ENCODE measurements around the gene ATP2C2.

The ATP2C2 gene

DNA sequence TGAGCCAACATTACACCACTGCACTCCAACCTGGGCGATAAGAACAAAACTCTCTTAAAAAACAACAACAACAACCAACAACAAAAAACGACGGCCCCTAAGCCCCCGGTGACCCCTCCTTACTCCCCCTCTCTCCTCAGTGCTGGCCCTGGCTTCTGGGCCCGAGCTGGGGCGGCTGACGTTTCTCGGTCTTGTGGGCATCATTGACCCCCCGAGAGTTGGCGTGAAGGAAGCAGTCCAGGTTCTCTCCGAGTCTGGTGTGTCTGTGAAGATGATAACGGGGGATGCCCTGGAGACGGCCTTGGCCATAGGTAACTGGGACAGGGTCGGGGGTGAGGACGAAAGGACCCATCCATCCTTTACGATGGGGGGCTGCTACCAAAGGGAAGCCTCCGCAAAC lies 83.4 kb downstream of the ATP2C2 start:
- DNase-seq (ENCODE audit: low spot score) = no peak

DNA sequence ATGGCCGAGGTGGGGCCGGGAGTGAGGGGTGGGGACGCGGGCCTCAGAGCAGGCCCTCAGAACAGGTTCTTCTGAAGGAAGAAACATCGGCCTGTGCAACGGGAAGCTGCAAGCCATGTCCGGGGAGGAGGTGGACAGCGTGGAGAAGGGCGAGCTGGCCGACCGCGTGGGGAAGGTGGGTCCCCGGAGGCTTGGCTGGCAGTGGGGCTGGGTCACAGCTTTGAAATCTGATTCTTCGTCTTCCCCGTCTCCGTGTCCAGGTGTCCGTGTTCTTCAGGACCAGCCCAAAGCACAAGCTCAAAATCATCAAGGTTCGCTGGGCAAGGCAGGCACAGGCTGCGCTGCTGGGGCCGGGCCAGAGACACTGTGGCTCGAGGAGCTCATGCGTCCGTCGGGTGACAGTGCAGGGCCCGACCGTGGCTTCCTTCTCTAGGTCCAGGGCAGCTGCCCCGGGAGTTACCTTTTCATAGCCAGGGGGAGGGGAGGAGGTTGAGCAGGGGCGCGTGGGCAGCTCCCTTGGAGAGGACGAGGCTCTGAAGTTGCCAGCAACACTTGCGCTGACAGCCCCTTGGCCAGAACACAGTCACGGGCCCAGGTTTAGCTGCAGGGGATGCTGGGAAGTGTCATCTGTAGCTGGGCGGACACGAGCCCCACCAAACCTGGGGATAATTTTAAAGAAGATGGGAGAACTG lies 84.9 kb downstream of the ATP2C2 start:
- DNase-seq (ENCODE audit: low spot score) = no peak

DNA sequence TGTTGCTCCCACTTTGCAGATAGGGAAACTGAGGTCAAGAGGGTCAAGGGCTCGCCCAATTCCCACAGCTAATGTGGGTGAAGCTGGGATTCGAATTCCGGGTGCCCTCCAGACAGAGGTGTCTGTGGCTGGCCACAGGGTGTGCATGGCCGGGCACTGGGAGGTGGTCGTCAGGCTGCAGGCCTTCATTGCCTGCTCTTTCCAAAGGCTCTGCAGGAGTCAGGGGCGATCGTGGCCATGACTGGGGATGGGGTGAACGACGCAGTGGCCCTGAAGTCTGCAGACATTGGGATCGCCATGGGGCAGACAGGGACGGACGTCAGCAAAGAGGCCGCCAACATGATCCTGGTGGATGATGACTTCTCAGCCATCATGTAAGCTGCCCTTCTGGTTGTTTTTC lies 86.3 kb downstream of the ATP2C2 start:
- no peak for DNase-seq (ENCODE audit: low spot score)

DNA sequence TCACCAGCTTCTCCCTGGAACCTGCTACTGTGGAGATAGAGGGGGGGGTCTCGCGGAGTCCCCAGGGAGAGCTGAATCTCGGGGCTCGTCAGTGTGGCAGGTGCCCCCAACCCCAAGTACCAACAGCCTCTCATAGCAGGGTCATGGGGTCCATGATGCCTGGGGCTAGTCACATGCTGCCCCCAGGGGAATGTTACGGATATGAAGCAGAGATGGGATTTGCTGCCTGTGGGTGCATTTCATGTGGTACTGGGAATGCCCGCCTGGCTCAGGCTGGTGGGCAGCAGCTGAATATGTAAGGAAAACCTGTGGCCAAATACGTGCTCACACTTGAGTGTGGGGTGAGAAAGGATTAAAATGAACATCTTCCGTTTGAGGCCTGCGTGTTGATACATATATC lies 86.7 kb downstream of the ATP2C2 start:
- DNase-seq (ENCODE audit: low spot score) = no peak

DNA sequence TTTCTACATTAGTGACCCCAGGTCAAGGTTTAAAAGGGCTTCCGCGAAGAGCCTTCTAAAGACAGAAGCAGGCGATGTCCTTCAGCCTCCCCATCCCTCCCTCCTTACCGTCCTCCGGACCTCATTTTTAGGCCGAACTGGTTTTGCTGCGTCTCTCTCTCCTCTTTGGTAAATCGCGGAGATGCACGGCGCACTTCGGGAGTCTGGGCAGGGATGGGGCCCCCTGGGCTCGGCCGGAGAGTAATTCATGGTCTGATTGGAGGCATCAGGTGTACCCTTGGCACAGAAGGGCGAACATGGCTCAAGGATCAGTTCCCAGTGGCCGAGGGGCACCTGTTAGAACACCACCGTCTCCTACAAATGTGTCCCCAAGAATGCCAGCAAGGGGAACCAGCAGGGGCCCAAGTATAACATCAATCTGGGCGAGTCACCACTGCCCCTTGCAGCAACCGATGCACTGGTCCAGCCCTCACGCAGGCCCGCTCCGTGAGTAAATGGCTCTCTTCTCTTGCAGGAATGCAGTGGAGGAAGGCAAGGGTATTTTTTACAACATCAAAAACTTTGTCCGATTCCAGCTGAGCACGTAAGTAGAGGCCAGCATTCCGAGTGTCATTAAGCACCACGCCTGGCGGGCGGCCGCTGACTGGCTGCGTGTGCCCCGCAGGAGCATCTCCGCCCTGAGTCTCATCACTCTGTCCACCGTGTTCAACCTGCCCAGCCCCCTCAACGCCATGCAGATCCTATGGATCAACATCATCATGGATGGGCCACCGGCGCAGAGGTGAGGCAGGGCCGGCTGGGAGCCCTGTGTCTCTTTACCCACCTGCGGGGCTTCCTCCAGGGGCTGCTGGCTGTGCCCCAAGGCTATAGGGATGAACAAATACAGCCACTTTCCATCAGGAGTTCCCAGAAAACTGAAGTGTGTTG lies 90.5 kb downstream of the ATP2C2 start:
- no peak for DNase-seq (ENCODE audit: low spot score)

DNA sequence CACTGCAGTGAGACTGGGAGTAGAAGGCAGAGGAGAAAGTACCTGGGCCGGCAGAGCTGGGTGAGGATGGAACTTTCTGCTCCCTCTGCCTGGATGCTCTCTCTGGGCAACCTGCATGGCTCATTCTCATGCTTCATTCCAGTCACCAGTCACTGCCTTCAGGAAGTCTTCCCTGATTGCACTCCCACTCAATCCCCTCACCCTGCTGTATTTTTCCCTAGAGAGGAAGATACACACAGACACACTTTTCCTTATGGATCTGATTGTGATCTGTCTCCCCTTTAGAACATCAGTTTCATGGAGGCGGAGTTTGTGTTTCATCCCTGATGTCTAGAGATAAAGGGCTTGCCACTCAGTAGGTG lies 91.2 kb downstream of the ATP2C2 start:
- DNase-seq (ENCODE audit: low spot score) = no peak

DNA sequence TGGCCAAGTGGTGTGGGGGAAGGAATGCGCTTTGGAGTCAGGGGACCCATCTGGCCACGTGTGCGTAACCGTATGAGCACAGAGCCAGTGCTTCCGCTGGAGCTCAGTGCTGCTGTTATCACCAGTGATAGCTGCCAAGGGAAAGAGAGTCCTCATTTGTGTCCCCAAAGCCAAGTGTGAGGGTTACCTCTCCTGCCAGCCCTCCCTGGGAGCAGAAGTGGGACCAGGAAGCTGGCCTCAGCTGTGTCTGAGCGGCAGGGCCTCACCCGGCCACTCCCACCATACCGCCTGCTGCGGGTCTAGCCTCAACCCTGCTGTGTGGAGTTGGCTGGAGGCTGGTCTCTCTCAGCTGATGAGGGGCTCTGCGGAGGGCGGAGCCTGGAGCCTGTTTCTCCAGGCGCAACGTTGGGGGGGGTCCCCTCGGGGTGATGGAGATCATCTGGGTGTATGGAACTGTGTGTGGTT lies 91.6 kb downstream of the ATP2C2 start:
- no peak for DNase-seq (ENCODE audit: low spot score)

DNA sequence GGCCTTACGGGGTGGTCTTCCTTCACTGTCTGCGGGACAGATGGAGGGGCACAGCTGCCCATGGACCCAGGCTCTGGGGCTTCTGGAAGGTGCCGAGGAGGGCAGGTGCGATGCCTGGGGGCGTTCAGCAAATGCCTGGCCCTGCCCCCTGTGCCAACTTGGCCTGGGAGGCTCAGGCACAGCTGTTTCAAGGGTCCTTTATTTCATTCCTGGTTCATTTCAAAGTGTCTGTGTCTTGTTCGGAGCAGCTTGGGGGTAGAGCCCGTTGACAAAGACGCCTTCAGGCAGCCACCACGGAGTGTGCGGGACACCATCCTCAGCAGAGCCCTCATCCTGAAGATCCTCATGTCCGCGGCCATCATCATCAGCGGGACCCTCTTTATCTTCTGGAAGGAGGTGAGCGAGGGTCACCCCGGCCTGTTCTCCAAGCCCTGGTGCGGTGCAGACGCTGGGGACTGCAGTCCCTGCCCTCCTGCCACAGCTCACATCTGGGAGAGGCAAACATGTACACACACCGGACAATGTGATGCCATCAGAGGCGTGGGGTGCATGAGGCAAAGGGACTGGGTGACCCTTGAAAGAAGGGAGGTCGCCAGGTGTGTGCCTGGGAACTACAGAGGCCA lies 92.2 kb downstream of the ATP2C2 start:
- no peak for DNase-seq (ENCODE audit: low spot score)

DNA sequence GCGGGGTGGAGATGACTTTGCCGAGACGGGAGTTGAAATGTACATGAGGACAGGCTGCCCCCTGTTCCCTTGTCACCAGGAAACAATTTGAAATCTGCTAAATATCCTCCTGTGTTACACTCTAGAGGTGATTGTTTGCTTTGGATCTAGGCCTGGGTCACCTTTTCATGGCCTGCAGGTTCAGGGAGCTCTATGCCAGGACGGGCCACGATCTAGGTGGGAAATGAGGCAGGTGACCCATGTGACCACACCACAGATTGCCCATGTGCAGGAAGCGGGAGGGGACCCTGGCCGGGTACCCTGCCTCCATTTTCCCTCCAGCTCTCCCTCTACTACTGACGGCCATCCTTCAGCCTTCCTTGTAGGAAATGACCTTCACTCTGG lies 92.7 kb downstream of the ATP2C2 start:
- DNase-seq (ENCODE audit: low spot score) = no peak

DNA sequence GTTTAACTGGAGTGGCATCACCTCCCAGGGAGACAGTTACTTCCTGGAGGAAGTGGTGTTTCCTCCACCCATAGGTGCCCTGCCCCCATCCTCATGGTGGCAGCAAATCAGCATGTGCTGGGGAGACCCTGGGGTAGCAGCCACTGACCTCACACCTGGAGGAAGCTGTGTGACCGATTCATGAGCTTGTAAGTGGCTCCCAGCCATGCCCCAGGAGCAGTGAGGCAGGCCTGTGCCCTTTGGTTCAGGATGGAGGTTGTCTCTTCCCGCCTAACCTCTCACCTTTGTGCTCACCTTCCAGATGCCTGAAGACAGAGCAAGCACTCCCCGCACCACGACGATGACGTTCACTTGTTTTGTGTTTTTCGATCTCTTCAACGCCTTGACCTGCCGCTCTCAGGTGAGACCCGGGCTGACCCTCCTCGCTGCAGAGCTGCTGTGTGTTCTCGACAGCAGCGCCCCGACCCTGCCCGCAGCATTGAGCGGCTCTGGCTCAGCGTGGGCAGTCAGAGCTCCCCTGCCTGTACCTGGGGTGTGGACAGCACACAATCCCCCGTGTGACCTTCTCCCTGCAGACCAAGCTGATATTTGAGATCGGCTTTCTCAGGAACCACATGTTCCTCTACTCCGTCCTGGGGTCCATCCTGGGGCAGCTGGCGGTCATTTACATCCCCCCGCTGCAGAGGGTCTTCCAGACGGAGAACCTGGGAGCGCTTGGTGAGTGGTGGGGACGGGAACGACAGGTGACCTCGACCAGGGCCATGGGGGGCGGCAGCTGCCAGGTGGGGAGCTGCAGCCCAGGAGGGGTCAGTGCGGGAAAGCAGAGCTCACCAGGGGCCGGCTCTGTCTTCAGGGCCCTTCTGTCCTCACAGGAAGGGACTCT lies 93.3 kb downstream of the ATP2C2 start:
- DNase-seq (ENCODE audit: low spot score) = no peak

DNA sequence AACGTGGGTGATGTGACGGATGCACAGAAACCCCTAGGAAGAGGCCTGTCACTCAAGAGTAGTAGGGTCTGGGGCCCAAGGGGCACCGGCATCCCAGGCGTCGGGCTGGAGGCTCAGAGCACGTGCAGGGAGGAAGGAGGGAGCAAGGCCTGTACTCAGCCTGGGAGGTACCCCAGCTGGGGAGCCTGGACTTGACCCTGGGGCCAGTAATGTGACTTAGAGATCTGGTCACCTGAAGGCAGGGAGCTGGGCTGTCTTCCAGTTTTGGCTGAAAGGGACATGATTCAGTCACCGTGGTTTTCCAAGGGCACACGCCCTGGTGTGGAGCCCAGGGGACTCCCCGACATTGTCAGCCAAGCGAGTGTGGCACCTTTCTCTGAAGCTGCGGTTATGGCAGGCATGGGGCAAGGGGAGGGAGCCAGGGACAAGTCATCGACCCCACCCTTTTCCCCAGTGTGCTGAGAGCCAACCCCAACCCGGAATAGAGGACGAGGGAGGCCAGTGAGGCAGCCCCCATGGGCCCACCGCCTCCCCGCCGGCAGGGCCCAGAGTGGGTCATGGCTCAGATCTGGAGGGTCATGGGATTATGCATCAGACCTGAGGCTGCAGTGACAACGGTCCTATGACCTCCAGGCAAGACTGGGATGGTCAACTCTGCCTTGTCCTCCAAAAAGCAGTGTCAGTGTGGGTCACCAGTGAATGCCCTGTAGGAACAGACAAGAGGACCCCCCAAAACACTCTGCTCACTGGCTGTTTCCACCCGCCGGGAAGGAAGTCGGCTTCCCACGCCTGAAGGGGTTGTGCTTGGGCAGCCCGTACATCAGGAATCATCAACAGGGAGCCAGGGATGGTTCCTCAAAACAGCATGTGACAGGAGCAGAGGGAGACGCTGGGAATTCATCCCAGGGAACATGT lies 94.2 kb downstream of the ATP2C2 start:
- DNase-seq (ENCODE audit: low spot score) = no peak

DNA sequence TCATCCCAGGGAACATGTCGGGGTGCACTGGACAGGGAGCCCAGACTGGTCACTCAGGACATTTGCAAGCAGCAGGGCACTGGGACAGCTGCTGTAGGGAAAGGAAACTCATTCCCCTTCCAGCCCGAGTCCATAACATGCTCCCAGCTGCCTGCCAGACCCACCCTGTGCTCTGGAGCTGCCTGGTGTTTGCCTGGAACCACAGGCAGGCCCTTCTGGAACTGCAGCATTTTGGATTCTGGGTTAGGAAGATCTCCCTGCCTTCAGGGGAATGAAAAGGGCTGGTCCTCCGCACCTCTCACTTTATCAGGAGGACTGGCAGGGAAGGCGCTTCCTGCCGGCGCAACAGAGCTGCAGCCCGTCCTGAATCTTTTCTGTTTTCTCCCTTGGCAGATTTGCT lies 94.9 kb downstream of the ATP2C2 start:
- no peak for DNase-seq (ENCODE audit: low spot score)

DNA sequence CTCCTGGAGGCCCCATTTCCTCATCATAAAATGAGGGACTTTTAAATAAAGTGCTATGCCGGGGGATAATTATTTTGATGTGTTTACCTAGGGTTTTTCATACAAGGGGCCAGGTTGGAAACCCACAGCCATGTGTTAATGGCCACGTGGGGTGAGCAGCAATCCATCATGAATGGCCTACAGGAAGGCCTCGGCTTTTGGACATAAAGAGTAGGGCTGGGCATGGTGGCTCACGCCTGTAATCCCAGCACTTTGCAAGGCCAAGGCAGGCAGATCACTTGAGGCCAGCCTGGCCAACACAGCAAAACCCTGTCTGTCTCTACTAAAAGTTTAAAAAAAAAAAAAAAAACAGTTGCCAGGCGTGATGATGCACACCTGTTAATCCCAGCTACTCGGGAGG lies 95.8 kb downstream of the ATP2C2 start:
- DNase-seq (ENCODE audit: low spot score) = no peak

DNA sequence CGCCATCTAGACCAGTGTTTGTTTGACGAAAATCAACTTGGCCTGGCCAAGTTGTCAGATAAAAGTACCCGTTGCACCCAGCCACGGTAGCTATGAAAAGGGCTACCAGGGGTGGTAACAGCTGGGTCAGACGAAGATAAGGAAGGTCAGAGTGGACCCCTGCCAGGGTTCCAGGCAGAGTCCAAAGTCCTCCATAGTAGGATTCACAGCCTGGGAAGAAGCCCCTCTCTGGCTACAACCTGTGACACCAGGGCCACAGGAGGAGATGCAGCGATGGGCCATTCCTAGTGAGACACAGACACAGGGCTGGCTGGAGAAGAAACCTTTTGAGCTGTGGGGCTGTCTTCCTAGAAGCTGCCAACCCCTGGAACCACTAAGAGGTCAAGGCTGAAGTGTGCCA lies 96.8 kb downstream of the ATP2C2 start:
- no peak for DNase-seq (ENCODE audit: low spot score)

DNA sequence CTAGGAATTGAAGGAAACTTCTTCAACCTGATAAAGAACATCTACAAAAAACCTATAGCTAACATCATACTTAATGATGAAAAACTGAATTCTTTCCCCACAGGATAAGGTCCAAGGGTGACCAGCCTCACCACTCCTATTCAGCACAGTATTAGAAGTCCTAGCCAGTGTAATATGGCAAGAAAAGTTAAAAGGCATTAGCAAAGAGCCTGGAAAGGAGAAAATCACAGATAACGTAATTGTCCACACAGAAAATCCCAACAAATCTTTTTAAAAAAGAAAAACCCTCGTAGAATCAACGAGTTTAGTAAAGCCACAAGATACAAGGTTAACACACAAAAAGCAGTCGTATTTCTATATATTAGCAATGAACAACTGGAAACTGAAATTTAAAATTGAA lies 98.4 kb downstream of the ATP2C2 start:
- DNase-seq (ENCODE audit: low spot score) = no peak

DNA sequence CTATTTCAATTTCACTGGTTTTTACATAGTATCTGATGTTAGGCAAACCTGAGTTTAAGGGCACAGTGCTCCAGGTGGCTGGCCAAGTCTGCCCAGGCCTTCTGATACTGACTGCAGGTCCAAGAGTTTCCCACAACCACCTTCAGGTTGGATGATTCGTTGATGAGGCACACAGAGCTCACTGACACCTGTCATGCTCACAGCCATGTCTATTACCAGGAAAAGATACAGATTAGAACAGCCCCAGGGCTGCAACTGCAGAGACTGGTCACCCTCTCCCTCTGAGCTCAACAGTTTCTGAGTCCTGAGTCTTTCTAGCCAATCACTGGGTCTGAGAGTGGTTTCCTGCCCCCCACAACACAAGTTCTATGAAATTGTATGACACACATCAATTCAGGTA lies 98.9 kb downstream of the ATP2C2 start:
- DNase-seq (ENCODE audit: low spot score) = no peak

DNA sequence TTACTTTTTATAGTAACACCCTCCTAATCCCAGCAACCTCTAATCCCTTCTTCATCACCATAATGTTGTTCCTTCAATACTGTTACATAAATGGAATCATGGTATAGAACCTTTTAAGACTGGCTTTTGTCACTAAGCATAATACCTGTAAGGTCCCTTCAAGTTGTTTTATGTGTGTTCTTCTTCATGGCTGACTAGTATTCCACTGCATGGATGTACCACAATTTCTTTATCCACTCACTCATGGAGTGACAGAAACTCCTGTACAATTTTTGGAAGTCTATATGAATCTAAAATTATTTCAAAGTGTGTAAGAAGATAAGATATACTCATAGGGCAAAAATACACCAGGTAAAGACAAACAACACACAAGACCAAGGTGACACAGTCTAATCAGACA lies 99.4 kb downstream of the ATP2C2 start:
- no peak for DNase-seq (ENCODE audit: low spot score)

DNA sequence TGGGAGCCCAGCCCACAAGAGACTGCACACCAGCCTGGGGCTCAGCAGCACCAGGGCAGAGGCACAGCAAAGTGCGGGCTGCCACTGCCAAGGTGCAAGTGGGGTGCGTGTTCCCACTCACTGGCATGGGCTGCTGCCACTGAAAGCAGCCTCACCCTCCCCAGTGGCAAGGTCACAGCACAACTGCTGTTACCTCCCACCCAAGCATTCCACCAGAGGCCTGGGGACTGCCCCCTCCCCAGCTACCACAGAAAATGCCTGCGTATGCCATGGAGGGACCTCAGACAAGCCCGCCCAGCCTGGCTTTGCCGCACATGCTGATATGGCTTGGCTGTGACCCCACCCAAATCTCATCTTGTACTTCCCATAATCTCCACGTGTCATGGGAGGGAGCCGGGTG lies 103.0 kb downstream of the ATP2C2 start:
- DNase-seq (ENCODE audit: low spot score) = no peak

DNA sequence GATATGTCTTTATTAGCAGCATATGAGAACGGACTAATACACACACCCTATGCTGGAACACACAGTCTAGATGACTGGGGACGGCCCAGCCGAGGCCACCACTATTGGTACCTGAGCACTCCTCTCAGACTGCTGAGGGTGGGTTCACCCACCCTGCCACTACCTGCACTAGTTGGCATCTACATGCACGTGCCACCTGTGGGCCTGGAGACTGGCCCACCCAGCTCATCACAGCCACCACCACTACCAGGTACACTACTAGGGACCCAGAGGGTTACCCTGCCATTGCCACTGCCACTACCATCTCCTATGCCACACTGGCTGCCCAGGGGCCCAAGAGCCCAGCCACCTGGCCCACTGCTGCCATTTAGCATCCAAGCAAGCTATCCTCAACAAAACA lies 103.6 kb downstream of the ATP2C2 start:
- no peak for DNase-seq (ENCODE audit: low spot score)

DNA sequence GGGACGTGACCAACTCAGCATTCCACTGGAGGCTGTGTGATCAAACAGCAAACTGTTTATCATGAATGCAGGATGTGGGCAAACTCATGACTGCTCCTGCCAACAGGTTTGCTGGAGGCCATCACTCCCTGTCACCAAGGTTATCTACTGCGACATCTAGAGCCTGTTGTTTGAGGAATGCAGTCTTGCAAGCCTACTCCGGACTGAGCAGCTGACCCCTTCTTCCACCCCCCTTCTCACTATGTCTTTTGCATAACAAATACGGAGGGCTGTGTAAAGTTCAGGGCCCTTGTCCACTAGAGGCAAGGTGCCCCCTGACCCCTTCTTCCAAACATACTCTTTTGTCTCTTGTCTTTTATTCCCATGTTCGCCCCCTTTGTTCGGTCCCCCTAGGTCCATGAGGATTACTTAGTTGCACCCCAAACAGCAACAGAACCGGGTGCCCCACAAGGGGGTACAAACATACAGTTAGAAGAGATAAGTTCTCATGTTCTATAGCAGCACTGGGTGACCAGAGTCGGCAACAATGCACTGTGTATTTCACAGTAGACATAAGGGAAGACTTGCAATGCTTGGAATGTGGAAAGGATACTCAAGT lies 107.4 kb downstream of the ATP2C2 start:
- DNase-seq (ENCODE audit: low spot score) = no peak

DNA sequence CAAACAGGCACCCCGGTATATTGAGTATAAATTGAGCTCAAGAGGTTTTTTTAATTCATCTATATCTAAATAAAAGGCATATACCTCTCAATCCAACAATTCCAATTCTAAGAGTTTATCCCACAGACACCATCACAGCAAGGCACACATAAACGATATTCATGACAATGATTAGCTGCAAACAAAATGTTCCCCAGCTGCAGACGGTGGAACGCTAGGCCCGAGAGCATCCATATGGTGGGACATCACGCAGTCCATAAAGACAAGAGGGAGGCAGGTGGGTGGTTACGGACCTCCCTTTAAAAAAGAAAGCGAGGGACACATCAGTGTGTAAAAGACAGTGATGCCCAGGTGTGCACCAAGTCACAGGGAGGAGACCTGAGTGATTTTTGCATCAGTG lies 108.1 kb downstream of the ATP2C2 start:
- DNase-seq (ENCODE audit: low spot score) = no peak

Data from AG20443 (cell line).